ENCODE data around the gene RC3H1. TPM values are rescaled to one million over a fixed set of nuclear protein-coding genes. Genes with fewer than 3 reads are reported as not detected.
A peak's percentile ranks its signal among the peaks of the same experiment; 100 is the strongest.

Gene RC3H1
- total and polyA plus RNA-seq, 2 of the 13 experiments (the other 11 are each of a cell fraction or from before 2014, with no cell fraction given): 11.2 to 19.6 TPM

DNA sequence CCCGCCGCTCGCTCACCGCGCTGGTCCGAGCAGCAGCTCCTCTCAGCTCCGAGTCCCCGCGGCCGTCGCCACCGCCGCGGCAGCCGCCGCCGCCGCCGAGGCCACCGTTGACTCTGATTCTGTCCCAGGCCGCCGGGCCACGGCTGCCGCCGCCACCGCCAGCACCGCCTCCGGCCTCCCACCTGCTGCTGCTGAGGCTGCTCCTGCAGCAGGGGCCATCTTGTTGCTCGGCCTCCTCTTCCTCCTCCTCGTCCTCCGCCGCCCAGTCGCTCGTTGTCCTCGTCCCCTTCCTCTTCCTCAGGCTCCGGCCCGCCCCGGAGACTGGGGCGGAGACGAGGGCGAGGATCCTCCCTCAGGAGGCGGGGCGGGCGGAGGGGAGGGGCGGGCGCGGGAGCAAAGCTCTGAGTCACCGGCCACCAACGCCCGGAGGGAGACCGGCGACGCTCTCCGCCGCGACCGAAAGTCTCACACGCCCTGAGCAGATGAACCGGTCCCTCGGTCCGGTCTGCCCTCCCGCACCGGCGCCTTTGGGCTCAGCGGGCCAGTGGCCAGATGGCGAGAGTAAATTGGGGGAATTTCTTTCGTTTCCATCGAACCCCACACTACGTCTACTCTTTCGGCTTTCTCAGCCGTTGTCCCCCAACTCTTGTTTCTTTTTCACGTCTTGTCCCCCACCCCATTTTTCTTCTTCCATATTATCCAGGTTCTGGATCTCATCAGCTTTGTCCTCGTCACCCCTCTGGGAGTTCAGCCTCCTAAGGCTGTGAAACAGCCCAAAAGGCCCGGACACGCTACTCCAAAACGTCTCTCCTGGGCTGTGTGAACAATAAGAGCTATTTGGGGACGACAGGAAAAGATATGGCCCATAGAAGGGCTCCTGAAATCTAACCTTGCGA is at the start of gene RC3H1 (continued):
- TF ChIP-seq ZIK1 (CRISPR knock-in tag; IDR thresholded peaks at IDR 0.05; ENCODE audit: borderline replicate concordance, low read depth) (peak; percentile 73; the same call in 1 of the 2 replicates), FOSL2 (CRISPR knock-in tag; IDR thresholded peaks at IDR 0.05) (peak; percentile 94), ZNF607 (CRISPR knock-in tag; IDR thresholded peaks at IDR 0.05; ENCODE audit: borderline replicate concordance) (peak; percentile 63; the same call in 1 of the 2 replicates), NR3C1 (CRISPR knock-in tag; IDR thresholded peaks at IDR 0.05) (no peak), SIN3A (IDR thresholded peaks at IDR 0.05; ENCODE audit: borderline replicate concordance, low read depth, low read length) (peak; percentile 69; the same call in 1 of the 2 replicates), TARDBP (CRISPR knock-in tag; IDR thresholded peaks at IDR 0.05) (0 out of 2 replicates have a peak, but pooled peaks have one; percentile 48), ISX (CRISPR knock-in tag; conservative IDR thresholded peaks at IDR 0.05) (no peak), IRF2 (CRISPR knock-in tag; IDR thresholded peaks at IDR 0.05) (peak; percentile 48; the same call in 1 of the 2 replicates), DNMT1 (CRISPR knock-in tag; IDR thresholded peaks at IDR 0.05) (no peak), ZNF891 (CRISPR knock-in tag; IDR thresholded peaks at IDR 0.05) (peak; percentile 46; the same call in 1 of the 2 replicates), ATF1 (CRISPR knock-in tag; IDR thresholded peaks at IDR 0.05) (no peak), ELF3 (CRISPR knock-in tag; IDR thresholded peaks at IDR 0.05) (peak; percentile 91), ZNF430 (CRISPR knock-in tag; IDR thresholded peaks at IDR 0.05) (no peak), KDM2A (CRISPR knock-in tag; IDR thresholded peaks at IDR 0.05; ENCODE audit: borderline replicate concordance, low read depth) (peak; percentile 69), ZNF17 (CRISPR knock-in tag; IDR thresholded peaks at IDR 0.05) (no peak), SRY (CRISPR knock-in tag; IDR thresholded peaks at IDR 0.05) (no peak; the same call in 1 of the 2 replicates)
- TF ChIP-seq, protein P1, sequence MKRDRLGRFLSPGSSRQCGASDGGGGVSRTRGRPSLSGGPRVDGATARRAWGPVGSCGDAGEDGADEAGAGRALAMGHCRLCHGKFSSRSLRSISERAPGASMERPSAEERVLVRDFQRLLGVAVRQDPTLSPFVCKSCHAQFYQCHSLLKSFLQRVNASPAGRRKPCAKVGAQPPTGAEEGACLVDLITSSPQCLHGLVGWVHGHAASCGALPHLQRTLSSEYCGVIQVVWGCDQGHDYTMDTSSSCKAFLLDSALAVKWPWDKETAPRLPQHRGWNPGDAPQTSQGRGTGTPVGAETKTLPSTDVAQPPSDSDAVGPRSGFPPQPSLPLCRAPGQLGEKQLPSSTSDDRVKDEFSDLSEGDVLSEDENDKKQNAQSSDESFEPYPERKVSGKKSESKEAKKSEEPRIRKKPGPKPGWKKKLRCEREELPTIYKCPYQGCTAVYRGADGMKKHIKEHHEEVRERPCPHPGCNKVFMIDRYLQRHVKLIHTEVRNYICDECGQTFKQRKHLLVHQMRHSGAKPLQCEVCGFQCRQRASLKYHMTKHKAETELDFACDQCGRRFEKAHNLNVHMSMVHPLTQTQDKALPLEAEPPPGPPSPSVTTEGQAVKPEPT (CRISPR knock-in tag; IDR thresholded peaks at IDR 0.05; ENCODE audit: low read depth): peak; percentile 22; the same call in 1 of the 2 replicates
- TF ChIP-seq, protein P2, sequence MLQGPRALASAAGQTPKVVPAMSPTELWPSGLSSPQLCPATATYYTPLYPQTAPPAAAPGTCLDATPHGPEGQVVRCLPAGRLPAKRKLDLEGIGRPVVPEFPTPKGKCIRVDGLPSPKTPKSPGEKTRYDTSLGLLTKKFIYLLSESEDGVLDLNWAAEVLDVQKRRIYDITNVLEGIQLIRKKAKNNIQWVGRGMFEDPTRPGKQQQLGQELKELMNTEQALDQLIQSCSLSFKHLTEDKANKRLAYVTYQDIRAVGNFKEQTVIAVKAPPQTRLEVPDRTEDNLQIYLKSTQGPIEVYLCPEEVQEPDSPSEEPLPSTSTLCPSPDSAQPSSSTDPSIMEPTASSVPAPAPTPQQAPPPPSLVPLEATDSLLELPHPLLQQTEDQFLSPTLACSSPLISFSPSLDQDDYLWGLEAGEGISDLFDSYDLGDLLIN (CRISPR knock-in tag; IDR thresholded peaks at IDR 0.05; ENCODE audit: borderline replicate concordance): no peak
- TF ChIP-seq, protein P3, sequence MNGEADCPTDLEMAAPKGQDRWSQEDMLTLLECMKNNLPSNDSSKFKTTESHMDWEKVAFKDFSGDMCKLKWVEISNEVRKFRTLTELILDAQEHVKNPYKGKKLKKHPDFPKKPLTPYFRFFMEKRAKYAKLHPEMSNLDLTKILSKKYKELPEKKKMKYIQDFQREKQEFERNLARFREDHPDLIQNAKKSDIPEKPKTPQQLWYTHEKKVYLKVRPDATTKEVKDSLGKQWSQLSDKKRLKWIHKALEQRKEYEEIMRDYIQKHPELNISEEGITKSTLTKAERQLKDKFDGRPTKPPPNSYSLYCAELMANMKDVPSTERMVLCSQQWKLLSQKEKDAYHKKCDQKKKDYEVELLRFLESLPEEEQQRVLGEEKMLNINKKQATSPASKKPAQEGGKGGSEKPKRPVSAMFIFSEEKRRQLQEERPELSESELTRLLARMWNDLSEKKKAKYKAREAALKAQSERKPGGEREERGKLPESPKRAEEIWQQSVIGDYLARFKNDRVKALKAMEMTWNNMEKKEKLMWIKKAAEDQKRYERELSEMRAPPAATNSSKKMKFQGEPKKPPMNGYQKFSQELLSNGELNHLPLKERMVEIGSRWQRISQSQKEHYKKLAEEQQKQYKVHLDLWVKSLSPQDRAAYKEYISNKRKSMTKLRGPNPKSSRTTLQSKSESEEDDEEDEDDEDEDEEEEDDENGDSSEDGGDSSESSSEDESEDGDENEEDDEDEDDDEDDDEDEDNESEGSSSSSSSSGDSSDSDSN (CRISPR knock-in tag; IDR thresholded peaks at IDR 0.05): peak; percentile 90
- TF ChIP-seq, protein P4, sequence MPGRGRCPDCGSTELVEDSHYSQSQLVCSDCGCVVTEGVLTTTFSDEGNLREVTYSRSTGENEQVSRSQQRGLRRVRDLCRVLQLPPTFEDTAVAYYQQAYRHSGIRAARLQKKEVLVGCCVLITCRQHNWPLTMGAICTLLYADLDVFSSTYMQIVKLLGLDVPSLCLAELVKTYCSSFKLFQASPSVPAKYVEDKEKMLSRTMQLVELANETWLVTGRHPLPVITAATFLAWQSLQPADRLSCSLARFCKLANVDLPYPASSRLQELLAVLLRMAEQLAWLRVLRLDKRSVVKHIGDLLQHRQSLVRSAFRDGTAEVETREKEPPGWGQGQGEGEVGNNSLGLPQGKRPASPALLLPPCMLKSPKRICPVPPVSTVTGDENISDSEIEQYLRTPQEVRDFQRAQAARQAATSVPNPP (CRISPR knock-in tag; IDR thresholded peaks at IDR 0.05): no peak
- TF ChIP-seq, protein P5, sequence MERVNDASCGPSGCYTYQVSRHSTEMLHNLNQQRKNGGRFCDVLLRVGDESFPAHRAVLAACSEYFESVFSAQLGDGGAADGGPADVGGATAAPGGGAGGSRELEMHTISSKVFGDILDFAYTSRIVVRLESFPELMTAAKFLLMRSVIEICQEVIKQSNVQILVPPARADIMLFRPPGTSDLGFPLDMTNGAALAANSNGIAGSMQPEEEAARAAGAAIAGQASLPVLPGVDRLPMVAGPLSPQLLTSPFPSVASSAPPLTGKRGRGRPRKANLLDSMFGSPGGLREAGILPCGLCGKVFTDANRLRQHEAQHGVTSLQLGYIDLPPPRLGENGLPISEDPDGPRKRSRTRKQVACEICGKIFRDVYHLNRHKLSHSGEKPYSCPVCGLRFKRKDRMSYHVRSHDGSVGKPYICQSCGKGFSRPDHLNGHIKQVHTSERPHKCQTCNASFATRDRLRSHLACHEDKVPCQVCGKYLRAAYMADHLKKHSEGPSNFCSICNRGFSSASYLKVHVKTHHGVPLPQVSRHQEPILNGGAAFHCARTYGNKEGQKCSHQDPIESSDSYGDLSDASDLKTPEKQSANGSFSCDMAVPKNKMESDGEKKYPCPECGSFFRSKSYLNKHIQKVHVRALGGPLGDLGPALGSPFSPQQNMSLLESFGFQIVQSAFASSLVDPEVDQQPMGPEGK (CRISPR knock-in tag; IDR thresholded peaks at IDR 0.05): peak; percentile 50

Data from HepG2 (cell line).